ENCODE results near the gene PPFIA2.

The PPFIA2 gene

DNA sequence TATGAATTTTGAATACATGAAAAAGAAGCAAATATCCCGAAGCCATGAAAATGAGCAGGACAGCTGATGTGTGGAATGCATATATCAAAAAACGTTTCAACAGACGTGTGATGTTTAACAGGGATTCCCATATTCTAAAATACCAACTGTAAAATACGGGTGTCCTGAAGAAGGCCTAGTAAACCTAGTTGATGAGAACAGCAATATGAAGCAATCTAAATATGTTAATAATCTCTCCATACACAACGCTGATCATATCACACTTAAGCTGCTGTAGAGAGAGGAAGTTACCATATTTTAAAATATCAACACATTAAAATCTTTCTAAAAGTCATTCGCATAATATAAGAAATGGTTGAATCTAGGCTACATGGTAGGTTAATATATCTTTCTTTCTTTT is 317.5 kb downstream of the PPFIA2 start:
- Histone ChIP-seq H3K9me3 (ENCODE audit: control insufficient read depth, low read length) (no peaks in the 10 kb centered on the region), H3K14ac (ENCODE audit: low read length in 2 of 2) (no peak overlapping the region), H2BK5ac (ENCODE audit: low read depth, low read length, poor library complexity, severe bottlenecking) (no peak overlapping the region), H2BK12ac (ENCODE audit: low read length in 2 of 2) (no peak overlapping the region), H2AK5ac (ENCODE audit: low read length, severe bottlenecking) (no peak overlapping the region), H2BK15ac (ENCODE audit: low read depth, poor library complexity, severe bottlenecking) (no peak overlapping the region), H3K27ac (ENCODE audit: low read length, poor library complexity, severe bottlenecking) (no peak overlapping the region), H4K8ac (ENCODE audit: low read length) (no peak overlapping the region), H3K4me2 (ENCODE audit: low read length, poor library complexity, severe bottlenecking) (no peak overlapping the region), H3K4ac (ENCODE audit: low read depth in 1 of 2, low read length in 2 of 2) (no peak overlapping the region), H4K91ac (ENCODE audit: low read length) (no peak overlapping the region), H3K23ac (ENCODE audit: low read length in 2 of 2) (no peak overlapping the region), H3K9ac (ENCODE audit: low read length) (no peak overlapping the region), H3K4me3 (ENCODE audit: insufficient read depth in 1 of 2, low read depth in 1 of 2, low read length in 2 of 2) (no peak overlapping the region), H3K4me1 (ENCODE audit: control insufficient read depth, insufficient read depth, low read depth, low read length) (no peaks in the 10 kb centered on the region), H3K18ac (ENCODE audit: low read depth in 1 of 2, low read length in 2 of 2) (no peak overlapping the region), H2AFZ (ENCODE audit: low read depth, low read length) (no peak overlapping the region), H3K36me3 (ENCODE audit: control insufficient read depth in 1 of 2, insufficient read depth in 2 of 2, low read depth in 1 of 2, low read length in 2 of 2) (no peaks in the 10 kb centered on the region), H3K27me3 (ENCODE audit: control insufficient read depth in 1 of 2, insufficient read depth in 1 of 2, low read length in 2 of 2) (no peaks in the 10 kb centered on the region), H3K79me1 (replicated peaks; ENCODE audit: low read length, poor library complexity, severe bottlenecking) (no peaks in the 10 kb centered on the region), H2BK120ac (ENCODE audit: low read depth, low read length) (no peak overlapping the region)
- 93% methylated on average over 1 of the region's 6 CpGs for WGBS
- DNase-seq: no peak

DNA sequence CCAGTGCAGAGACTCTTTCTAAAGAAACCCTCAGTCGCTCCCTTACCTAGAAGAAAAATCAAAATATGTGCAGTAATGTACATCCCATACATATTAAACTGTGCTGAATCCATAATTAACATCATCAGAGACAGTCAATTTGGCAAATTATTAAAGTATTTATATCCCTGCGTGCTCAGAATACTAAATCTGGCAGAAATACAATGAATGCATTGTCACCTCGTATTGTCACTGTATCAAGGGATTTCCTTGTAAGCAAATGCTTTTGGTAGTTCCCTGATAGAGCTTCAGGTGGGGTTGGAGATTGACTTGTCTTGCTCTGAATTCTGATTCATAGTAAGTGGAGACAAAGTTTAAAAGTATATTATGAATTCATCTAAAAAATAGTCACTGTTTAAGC is 319.1 kb downstream of the PPFIA2 start:
- Histone ChIP-seq H2BK5ac (ENCODE audit: low read depth, low read length, poor library complexity, severe bottlenecking) (no peak overlapping the region), H2BK15ac (ENCODE audit: low read depth, poor library complexity, severe bottlenecking) (no peak overlapping the region), H2BK12ac (ENCODE audit: low read length in 2 of 2) (no peak overlapping the region), H3K27ac (ENCODE audit: low read length, poor library complexity, severe bottlenecking) (no peak overlapping the region), H3K36me3 (ENCODE audit: control insufficient read depth in 1 of 2, insufficient read depth in 2 of 2, low read depth in 1 of 2, low read length in 2 of 2) (no peaks in the 10 kb centered on the region), H3K18ac (ENCODE audit: low read depth in 1 of 2, low read length in 2 of 2) (no peak overlapping the region), H3K4me1 (ENCODE audit: control insufficient read depth, insufficient read depth, low read depth, low read length) (no peaks in the 10 kb centered on the region), H2BK120ac (ENCODE audit: low read depth, low read length) (no peak overlapping the region), H3K23ac (ENCODE audit: low read length in 2 of 2) (no peak overlapping the region), H3K9ac (ENCODE audit: low read length) (no peak overlapping the region), H4K91ac (ENCODE audit: low read length) (no peak overlapping the region), H3K27me3 (ENCODE audit: control insufficient read depth in 1 of 2, insufficient read depth in 1 of 2, low read length in 2 of 2) (no peaks in the 10 kb centered on the region), H3K79me1 (replicated peaks; ENCODE audit: low read length, poor library complexity, severe bottlenecking) (no peaks in the 10 kb centered on the region), H2AFZ (ENCODE audit: low read depth, low read length) (no peak overlapping the region), H4K8ac (ENCODE audit: low read length) (no peak overlapping the region), H3K14ac (ENCODE audit: low read length in 2 of 2) (no peak overlapping the region), H3K4me2 (ENCODE audit: low read length, poor library complexity, severe bottlenecking) (no peak overlapping the region), H2AK5ac (ENCODE audit: low read length, severe bottlenecking) (no peak overlapping the region), H3K9me3 (ENCODE audit: control insufficient read depth, low read length) (no peaks in the 10 kb centered on the region), H3K4ac (ENCODE audit: low read depth in 1 of 2, low read length in 2 of 2) (no peak overlapping the region), H3K4me3 (ENCODE audit: insufficient read depth in 1 of 2, low read depth in 1 of 2, low read length in 2 of 2) (no peak overlapping the region)
- no peak for DNase-seq
- 79% methylated on average over 2 of the region's 3 CpGs for WGBS

DNA sequence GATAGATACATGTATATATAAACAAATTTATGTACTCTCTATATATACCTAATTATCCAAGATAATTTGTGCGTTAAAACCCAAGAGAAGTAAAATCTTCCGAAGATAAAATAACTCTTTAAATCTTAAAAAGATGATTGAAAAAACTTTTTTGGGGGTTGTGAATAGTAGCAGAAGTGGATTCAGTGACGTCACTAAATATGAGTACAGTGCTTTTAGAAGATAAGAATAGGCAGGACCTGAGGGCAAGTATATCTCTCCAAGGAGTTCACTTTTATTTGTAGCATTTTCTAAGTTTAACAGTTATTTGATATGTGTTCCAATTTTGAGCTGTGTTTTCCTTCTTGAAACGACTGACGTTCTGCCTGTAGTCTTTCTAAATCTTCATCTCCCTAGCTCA is 319.8 kb downstream of the PPFIA2 start:
- Histone ChIP-seq H2BK15ac (ENCODE audit: low read depth, poor library complexity, severe bottlenecking) (no peak overlapping the region), H3K36me3 (ENCODE audit: control insufficient read depth in 1 of 2, insufficient read depth in 2 of 2, low read depth in 1 of 2, low read length in 2 of 2) (no peaks in the 10 kb centered on the region), H2BK120ac (ENCODE audit: low read depth, low read length) (no peak overlapping the region), H3K9ac (ENCODE audit: low read length) (no peak overlapping the region), H3K27me3 (ENCODE audit: control insufficient read depth in 1 of 2, insufficient read depth in 1 of 2, low read length in 2 of 2) (no peaks in the 10 kb centered on the region), H3K79me1 (replicated peaks; ENCODE audit: low read length, poor library complexity, severe bottlenecking) (no peaks in the 10 kb centered on the region), H4K8ac (ENCODE audit: low read length) (no peak overlapping the region), H3K9me3 (ENCODE audit: control insufficient read depth, low read length) (no peaks in the 10 kb centered on the region), H3K4ac (ENCODE audit: low read depth in 1 of 2, low read length in 2 of 2) (no peak overlapping the region), H2BK5ac (ENCODE audit: low read depth, low read length, poor library complexity, severe bottlenecking) (no peak overlapping the region), H3K4me2 (ENCODE audit: low read length, poor library complexity, severe bottlenecking) (no peak overlapping the region), H3K23ac (ENCODE audit: low read length in 2 of 2) (no peak overlapping the region), H3K14ac (ENCODE audit: low read length in 2 of 2) (no peak overlapping the region), H3K4me1 (ENCODE audit: control insufficient read depth, insufficient read depth, low read depth, low read length) (no peaks in the 10 kb centered on the region), H4K91ac (ENCODE audit: low read length) (no peak overlapping the region), H3K27ac (ENCODE audit: low read length, poor library complexity, severe bottlenecking) (no peak overlapping the region), H2AK5ac (ENCODE audit: low read length, severe bottlenecking) (no peak overlapping the region), H3K4me3 (ENCODE audit: insufficient read depth in 1 of 2, low read depth in 1 of 2, low read length in 2 of 2) (no peak overlapping the region), H3K18ac (ENCODE audit: low read depth in 1 of 2, low read length in 2 of 2) (no peak overlapping the region), H2AFZ (ENCODE audit: low read depth, low read length) (no peak overlapping the region), H2BK12ac (ENCODE audit: low read length in 2 of 2) (no peak overlapping the region)
- no peak for DNase-seq
- WGBS: 89% methylated on average over 1 of the region's 5 CpGs

GRCh38 chr12:81417056-81417455 is 342.1 kb downstream of the PPFIA2 start:
- no peaks in the 10 kb centered on the region for H3K27me3 ChIP-seq (ENCODE audit: control insufficient read depth in 1 of 2, insufficient read depth in 1 of 2, low read length in 2 of 2)
- H3K9ac ChIP-seq (ENCODE audit: low read length): no peak overlapping the region
- no peaks in the 10 kb centered on the region for H3K79me1 ChIP-seq (replicated peaks; ENCODE audit: low read length, poor library complexity, severe bottlenecking)
- no peak overlapping the region for H3K4me2 ChIP-seq (ENCODE audit: low read length, poor library complexity, severe bottlenecking)
- DNase-seq: no peak
- H2BK5ac ChIP-seq (ENCODE audit: low read depth, low read length, poor library complexity, severe bottlenecking): no peak overlapping the region
- no peak overlapping the region for H4K8ac ChIP-seq (ENCODE audit: low read length)
- H3K27ac ChIP-seq (ENCODE audit: low read length, poor library complexity, severe bottlenecking): no peak overlapping the region
- no peak overlapping the region for H3K4me3 ChIP-seq (ENCODE audit: insufficient read depth in 1 of 2, low read depth in 1 of 2, low read length in 2 of 2)
- no peaks in the 10 kb centered on the region for H3K36me3 ChIP-seq (ENCODE audit: control insufficient read depth in 1 of 2, insufficient read depth in 2 of 2, low read depth in 1 of 2, low read length in 2 of 2)
- 67% methylated on average over 2 of the region's 3 CpGs for WGBS
- no peak overlapping the region for H2BK15ac ChIP-seq (ENCODE audit: low read depth, poor library complexity, severe bottlenecking)
- no peak overlapping the region for H2AK5ac ChIP-seq (ENCODE audit: low read length, severe bottlenecking)
- no peak overlapping the region for H3K14ac ChIP-seq (ENCODE audit: low read length in 2 of 2)
- no peaks in the 10 kb centered on the region for H3K4me1 ChIP-seq (ENCODE audit: control insufficient read depth, insufficient read depth, low read depth, low read length)
- no peak overlapping the region for H3K23ac ChIP-seq (ENCODE audit: low read length in 2 of 2)
- no peak overlapping the region for H3K18ac ChIP-seq (ENCODE audit: low read depth in 1 of 2, low read length in 2 of 2)
- H2BK120ac ChIP-seq (ENCODE audit: low read depth, low read length): no peak overlapping the region
- H2BK12ac ChIP-seq (ENCODE audit: low read length in 2 of 2): no peak overlapping the region
- H4K91ac ChIP-seq (ENCODE audit: low read length): no peak overlapping the region
- peaks cover 17% of the 10 kb centered on the region for H3K9me3 ChIP-seq (ENCODE audit: control insufficient read depth, low read length)
- H2AFZ ChIP-seq (ENCODE audit: low read depth, low read length): no peak overlapping the region
- H3K4ac ChIP-seq (ENCODE audit: low read depth in 1 of 2, low read length in 2 of 2): no peak overlapping the region
